ENCODE measurements around the gene BMERB1.
"Not testable (repeated sequence)": the region's sequence is repeated elsewhere in the genome, so short reads cannot be mapped to it uniquely, and the experiment has no call there.

Gene BMERB1

GRCh38 chr16:15466131-15466530 is 31.7 kb downstream of the BMERB1 start:
- no peak for DNase-seq

- peak in 1 of 2 donors; percentile 8 for DNase-seq
Measured at GRCh38 chr16:15466886-15467781, 32.7 kb downstream of the BMERB1 start.

DNA sequence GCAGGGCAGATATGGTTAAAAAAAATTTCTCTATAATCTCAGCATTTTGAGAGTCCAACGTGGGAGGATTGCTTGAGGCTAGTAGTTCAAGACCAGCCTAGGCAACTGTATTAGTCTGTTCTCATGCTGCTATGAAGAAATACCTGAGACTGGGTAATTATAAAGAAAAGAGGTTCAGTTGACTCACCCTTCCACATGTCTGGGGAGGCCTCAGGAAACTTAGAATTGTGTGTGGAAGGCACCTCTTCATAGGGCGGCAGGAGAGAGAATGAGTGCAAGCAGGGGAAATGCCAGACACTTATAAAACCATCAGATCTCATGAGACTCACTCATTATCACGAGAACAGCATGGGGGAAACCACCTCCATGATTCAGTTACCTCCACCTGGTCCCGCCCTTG is 42.6 kb downstream of the BMERB1 start:
- not testable (repeated sequence) for DNase-seq

DNA sequence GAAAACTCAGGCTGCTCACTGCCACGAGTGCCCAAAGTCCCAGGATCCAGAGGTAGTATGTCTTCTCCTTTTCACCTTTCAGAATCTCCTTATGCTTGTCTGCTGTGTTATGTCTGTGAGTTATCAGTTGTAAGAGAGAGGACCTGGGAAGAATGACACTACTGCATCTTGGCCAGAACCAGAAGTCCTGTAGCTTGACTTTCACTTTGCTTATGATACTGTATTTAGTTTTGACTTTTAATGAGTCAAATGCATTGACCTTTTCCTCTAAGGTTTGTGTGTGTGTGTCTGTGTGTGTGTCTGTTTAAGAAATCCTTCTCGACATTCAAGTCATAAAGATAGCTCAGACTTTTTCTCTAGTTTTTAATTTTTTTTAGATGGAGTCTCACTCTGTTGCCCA is 43.4 kb downstream of the BMERB1 start:
- DNase-seq, result no peak

GRCh38 chr16:15482068-15482747 is 47.8 kb downstream of the BMERB1 start:
- DNase-seq, result no peak

- DNase-seq, result no peak
Measured at GRCh38 chr16:15482748-15483298, 48.4 kb downstream of the BMERB1 start.

GRCh38 chr16:15483857-15484256 is 49.5 kb downstream of the BMERB1 start:
- no peak for DNase-seq

DNA sequence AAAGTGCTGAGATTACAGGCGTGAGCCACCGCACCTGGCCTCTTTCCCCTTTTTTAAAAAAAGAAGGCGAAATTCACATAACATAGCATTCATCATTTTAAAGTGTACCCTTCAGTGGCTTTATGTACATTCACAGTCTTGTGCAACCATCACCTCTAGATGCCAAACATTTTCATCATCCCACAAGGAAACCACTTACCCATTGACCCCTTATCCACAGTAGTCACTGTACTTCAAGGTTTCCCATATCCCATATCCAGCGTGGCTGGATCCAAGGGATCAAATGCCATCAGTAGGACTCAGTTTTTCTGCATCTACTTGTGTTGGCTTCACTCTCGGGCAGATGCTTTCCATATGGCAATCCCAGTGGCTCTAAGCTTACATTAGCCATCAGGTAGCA is 50.3 kb downstream of the BMERB1 start:
- no peak for DNase-seq

- no peak for DNase-seq
Measured at GRCh38 chr16:15485175-15485574, 50.8 kb downstream of the BMERB1 start.

DNA sequence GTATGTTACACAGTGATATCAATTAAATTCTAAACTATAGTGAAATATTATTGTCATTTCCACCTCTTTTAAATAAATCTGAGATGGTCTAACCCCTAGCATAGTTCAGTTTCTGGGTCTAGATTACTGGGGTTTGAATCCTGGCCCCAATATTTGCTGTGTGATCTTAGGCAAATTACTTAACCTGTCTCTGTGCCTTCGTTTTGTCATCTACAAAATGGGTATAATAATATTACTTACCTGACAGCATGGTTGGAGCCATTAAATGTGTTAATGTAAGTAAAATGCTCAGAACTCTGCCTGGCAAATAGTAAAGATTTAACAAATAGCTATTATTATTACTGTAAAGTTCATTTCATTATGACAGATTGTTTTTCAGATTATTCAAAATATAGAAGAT is 52.3 kb downstream of the BMERB1 start:
- no peak for DNase-seq

- DNase-seq, result no peak
Measured at GRCh38 chr16:15487336-15488284, 53.2 kb downstream of the BMERB1 start.

DNA sequence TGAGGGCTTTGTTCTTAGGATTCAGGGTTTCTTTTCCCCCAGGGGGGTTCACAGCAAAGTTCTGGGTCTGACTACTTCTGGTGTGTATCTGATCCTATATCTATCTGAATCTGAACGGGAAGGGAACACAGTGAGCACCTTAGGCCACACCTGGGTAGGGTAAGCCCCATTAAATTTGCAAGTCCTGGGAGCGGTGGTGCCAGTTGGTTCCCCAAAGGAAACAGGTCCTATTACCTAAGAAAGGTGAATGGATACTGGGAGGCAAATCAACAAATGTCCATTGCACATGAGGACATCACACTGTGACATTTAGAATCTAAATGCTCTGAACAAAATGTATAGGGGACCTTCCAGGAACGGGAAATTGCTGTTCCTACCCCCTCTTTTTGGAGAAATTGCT is 54.6 kb downstream of the BMERB1 start:
- DNase-seq, result no peak

GRCh38 chr16:15490123-15490711 is 55.8 kb downstream of the BMERB1 start:
- no peak for DNase-seq

GRCh38 chr16:15491411-15491810 is 57.0 kb downstream of the BMERB1 start:
- no peak for DNase-seq

DNA sequence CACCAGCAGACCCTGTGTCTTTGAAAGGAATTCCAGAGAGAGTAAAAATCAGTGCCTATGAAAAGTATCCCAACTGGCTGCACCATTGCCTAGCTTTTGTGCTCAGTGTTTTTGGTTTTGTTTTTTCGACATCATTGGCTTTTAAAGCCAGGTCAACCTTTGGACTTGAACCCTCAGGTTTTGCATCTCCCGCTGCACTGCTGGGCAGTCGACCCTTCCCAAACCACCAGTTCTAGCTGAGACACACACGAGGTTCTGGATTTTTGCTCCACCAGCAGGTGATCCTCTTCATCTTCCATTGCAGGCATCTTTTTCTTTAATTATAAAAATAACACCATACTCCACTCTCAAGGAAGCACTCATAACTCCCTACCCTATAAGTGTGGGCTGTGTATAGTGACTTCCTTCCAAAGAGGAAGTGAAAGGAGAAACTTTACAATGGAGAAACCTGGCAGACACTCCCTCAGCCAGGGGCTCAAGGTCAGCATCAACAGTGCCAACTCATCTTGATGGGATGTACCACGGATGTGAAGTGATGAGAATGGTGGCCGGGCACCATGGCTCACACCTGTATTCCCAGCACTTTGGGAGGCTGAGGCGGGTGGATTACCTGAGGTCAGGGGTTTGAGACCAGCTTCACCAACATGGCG is 57.8 kb downstream of the BMERB1 start:
- no peak for DNase-seq

DNA sequence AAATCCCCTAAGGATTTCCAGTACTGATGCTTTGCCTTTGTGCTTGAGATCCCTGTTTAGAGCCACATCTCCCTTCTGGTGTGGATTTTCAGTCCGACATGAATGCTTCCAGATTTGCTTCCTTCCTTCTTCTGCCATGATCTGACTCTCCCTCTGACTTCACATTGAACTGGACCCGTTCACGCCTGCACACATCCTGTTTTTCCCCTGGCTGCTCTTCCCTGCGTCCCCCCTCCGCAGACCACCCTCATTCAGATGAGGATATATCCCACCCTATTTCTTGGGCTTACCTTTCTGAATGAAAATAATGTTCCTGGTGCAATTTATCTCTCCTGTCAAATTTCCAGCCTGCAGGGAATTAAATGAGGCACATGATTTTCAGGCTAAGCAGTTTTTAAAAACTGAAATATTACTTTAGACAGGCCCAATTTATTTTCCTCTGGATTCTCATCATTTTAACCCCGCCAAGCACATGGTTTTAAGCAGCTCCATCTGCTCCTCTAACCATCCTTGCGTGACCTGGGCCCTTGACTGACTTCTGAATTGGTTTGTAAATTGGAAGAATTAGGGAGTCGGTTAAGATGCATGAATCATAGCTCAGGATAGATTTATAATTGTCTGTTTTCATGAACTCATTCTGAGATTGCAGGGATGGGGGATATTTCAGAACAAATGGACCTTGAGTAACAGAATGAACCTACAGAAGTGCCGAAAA is 59.2 kb downstream of the BMERB1 start:
- DNase-seq, result no peak

GRCh38 chr16:15494236-15494635 is 59.8 kb downstream of the BMERB1 start:
- DNase-seq, result no peak

- DNase-seq, result no peak
Measured at GRCh38 chr16:15495898-15496297, 61.5 kb downstream of the BMERB1 start.

- no peak for DNase-seq
Measured at GRCh38 chr16:15498427-15499175, 64.2 kb downstream of the BMERB1 start.

GRCh38 chr16:15502041-15502725 is 67.8 kb downstream of the BMERB1 start:
- no peak for DNase-seq

Measured in CD4-positive, alpha-beta T cell treated with Interleukin-4 for 1 hour (primary cell).